Neural crest cell (in vitro differentiated cells): ENCODE measurements around the gene DESI2. TPM values are rescaled to one million over a fixed set of nuclear protein-coding genes. Genes with fewer than 3 reads are reported as not detected.
A peak's percentile ranks its signal among the peaks of the same experiment; 100 is the strongest.

Experiments used
- DNase-seq: peaks from one replicate; pipeline ENCODE4 v3.0.0; 2021; ENCODE audit warnings: low read depth, mixed read lengths, low spot score
- H3K27ac Mint-ChIP-seq: one replicate; pipeline ENCODE4 v1.8.0; 2021; ENCODE audit warnings: mild to moderate bottlenecking, mixed read lengths; ENCODE audit not compliant: unreplicated experiment
- H3K27me3 Mint-ChIP-seq: 2 replicates; pipeline ENCODE4 v1.8.0; 2021; ENCODE audit warnings: low read depth, mild to moderate bottlenecking, mixed read lengths
- H3K36me3 Mint-ChIP-seq: 2 replicates; pipeline ENCODE4 v1.8.0; 2021; ENCODE audit warnings: low read depth, mild to moderate bottlenecking, mixed read lengths
- H3K4me1 Mint-ChIP-seq: 2 replicates; pipeline ENCODE4 v1.8.0; 2021; ENCODE audit warnings: mixed read lengths
- H3K4me3 Mint-ChIP-seq: one replicate; pipeline ENCODE4 v1.8.0; 2021; ENCODE audit warnings: mild to moderate bottlenecking, mixed read lengths
- H3K9me3 Mint-ChIP-seq: 2 replicates; pipeline ENCODE4 v1.8.0; 2021; ENCODE audit warnings: mixed read lengths
- total RNA-seq: library from RNA; stranded (reverse); gene quantifications from 2 replicates; pipeline ENCODE4 v1.2.1, GENCODE V29; 2021
- TF ChIP-seq, protein P1 (sequence below): fragments of 200-600 bp; sonication (generic); conservative IDR thresholded peaks from 2 replicates; pipeline ENCODE4 v1.5.0; 2021; ENCODE audit warnings: antibody characterized with exemption, mild to moderate bottlenecking

Gene DESI2
- total RNA-seq, 1 donor from 2014 or later = 46.5 TPM

DNA sequence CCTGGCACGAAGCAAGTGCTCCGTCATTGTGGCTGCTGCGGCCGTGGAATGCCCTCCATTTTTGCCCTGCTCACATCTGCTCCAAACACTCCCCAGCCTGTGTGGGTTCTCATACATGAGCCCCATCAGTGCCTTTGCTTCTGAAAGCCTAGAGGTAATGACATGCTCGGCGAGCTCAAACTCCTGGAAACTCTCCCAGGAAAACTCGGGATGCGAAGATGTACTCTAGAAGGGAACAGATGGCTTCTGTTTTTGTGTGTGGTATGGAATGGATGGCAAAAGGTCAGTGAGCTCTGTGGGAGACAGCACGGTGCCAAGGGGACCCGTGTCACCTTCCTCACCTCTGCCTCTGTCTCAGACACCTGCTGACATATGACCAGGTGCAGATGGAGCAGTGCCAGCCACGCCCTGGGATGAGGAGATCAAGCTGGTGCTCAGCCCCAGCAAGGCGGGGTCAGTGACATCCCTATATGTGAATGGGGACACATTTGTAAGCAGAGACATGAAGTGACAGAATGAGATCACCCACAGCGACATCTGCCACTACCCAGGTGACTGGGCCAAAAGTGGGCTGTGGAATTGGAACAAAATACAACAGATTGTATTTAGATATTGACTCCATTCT lies 98.5 kb downstream of the DESI2 start:
- H3K27me3 Mint-ChIP-seq = no peaks in the 10 kb centered on the region
- H3K4me1 Mint-ChIP-seq = peaks cover under 1% of the 10 kb centered on the region
- H3K36me3 Mint-ChIP-seq = no peaks in the 10 kb centered on the region
- no peak overlapping the region for H3K4me3 Mint-ChIP-seq
- H3K27ac Mint-ChIP-seq = no peak overlapping the region
- DNase-seq = no peak
- no peaks in the 10 kb centered on the region for H3K9me3 Mint-ChIP-seq
- TF ChIP-seq, protein P1, sequence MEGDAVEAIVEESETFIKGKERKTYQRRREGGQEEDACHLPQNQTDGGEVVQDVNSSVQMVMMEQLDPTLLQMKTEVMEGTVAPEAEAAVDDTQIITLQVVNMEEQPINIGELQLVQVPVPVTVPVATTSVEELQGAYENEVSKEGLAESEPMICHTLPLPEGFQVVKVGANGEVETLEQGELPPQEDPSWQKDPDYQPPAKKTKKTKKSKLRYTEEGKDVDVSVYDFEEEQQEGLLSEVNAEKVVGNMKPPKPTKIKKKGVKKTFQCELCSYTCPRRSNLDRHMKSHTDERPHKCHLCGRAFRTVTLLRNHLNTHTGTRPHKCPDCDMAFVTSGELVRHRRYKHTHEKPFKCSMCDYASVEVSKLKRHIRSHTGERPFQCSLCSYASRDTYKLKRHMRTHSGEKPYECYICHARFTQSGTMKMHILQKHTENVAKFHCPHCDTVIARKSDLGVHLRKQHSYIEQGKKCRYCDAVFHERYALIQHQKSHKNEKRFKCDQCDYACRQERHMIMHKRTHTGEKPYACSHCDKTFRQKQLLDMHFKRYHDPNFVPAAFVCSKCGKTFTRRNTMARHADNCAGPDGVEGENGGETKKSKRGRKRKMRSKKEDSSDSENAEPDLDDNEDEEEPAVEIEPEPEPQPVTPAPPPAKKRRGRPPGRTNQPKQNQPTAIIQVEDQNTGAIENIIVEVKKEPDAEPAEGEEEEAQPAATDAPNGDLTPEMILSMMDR = no peak

DNA sequence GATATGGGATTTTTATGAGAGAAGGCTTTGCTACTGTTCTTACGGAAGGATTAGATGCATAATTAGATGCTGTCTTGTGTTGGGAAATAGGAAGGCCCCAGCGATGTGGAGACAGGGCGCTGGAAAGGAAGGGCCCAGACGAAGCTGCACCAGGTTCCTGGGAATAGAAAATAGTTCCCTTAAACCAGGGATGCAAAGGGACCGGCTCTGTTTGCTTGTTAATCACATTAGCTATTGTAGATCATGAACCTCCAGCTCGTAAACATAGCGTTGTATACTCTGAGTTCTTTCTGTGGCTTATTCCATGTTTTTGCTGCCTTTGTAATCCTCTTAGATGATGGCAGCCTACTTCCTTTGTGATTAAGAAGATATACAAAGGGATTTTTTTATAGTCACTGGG lies 102.7 kb downstream of the DESI2 start:
- peak overlapping the region; percentile 53 for H3K27ac Mint-ChIP-seq
- H3K4me3 Mint-ChIP-seq = no peak overlapping the region
- H3K27me3 Mint-ChIP-seq = no peaks in the 10 kb centered on the region
- TF ChIP-seq, protein P1 = no peak
- DNase-seq = no peak
- peaks cover 5% of the 10 kb centered on the region for H3K4me1 Mint-ChIP-seq
- H3K9me3 Mint-ChIP-seq = no peaks in the 10 kb centered on the region
- H3K36me3 Mint-ChIP-seq = no peaks in the 10 kb centered on the region

DNA sequence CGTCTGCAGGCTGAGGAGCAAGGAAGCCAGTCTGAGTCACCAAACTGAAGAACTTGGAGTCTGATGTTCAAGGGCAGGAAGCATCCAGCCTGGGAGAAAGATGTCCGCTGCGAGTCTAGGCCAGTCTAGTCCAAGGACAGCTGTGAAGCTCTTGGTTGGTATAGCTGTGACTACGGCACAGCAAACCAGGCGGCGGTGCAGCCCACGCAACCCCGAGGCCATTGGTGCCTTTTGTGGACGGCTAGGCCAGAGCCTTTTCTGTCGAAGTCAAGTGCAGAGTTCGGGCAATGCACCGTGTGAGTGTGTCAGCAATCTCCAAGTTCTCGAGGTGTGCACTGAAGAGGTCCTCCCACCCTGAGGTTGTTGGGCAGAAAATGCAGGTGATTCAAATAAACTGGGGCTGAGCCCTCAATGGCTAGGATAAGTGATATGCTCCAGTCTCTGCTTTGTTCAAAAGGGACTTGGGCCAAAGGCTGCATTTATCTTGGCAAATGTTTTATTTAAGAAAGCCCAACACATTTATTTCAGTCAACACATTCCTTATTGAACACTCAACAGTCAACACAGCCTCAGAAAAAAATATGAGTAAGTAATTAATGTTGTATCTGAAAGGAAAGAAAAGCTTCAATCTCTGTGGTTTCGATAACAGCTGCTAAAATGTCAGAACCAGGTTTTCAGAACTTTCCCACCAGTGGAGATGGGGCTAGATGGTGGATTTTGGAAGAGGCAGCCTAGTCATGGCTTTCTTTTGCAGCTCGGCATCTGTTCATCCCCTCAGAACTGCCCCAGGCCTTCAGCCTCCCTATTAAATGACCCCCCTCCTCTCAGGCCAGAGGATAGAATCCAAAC lies 104.4 kb downstream of the DESI2 start:
- no peak for DNase-seq
- peak overlapping the region; percentile 50 for H3K27ac Mint-ChIP-seq
- no peaks in the 10 kb centered on the region for H3K27me3 Mint-ChIP-seq
- TF ChIP-seq, protein P1 = no peak
- peaks cover 5% of the 10 kb centered on the region for H3K4me1 Mint-ChIP-seq
- H3K4me3 Mint-ChIP-seq = no peak overlapping the region
- H3K36me3 Mint-ChIP-seq = no peaks in the 10 kb centered on the region
- no peaks in the 10 kb centered on the region for H3K9me3 Mint-ChIP-seq

Other genes with a start within 250 kb of the DESI2 start
- gene ADSS2, start 201.2 kb upstream of the DESI2 start, total RNA-seq = 66.2 and 72.1 TPM in 2 replicates
- gene CATSPERE, start 191.9 kb upstream of the DESI2 start, total RNA-seq = 0.44 and 0.73 TPM in 2 replicates
- 24.0 and 25.7 TPM in 2 replicates for gene COX20, start 182.5 kb downstream of the DESI2 start, total RNA-seq
- 695 and 719 TPM in 2 replicates for gene HNRNPU, start 211.4 kb downstream of the DESI2 start, total RNA-seq